Measurements from ENCODE around the gene FAM47E. TPM values are rescaled to one million over a fixed set of nuclear protein-coding genes. Genes with fewer than 3 reads are reported as not detected.
A peak's percentile ranks its signal among the peaks of the same experiment; 100 is the strongest.

FAM47E gene
- total RNA-seq, 1 donor from 2014 or later: 7.0 TPM

GRCh38 chr4:76233529-76233928, 18.0 kb upstream of the FAM47E start:
- H3K36me3 Mint-ChIP-seq: peaks cover 4% of the 10 kb centered on the region
- H3K4me3 ChIP-seq: no peak overlapping the region
- no peaks in the 10 kb centered on the region for H3F3A ChIP-seq (ENCODE audit: low read depth)
- H3K79me2 ChIP-seq (ENCODE audit: low read depth): no peaks in the 10 kb centered on the region
- H3K4me2 ChIP-seq: peak overlapping the region; percentile 20
- peaks cover 7% of the 10 kb centered on the region for H3K9me3 Mint-ChIP-seq
- DNase-seq (ENCODE audit: low spot score): no peak
- no peaks in the 10 kb centered on the region for H3K36me3 ChIP-seq
- H3K4me3 Mint-ChIP-seq: no peak overlapping the region
- peaks cover 6% of the 10 kb centered on the region for H3K4me1 ChIP-seq
- no peak overlapping the region for H3K9ac ChIP-seq
- peaks cover under 1% of the 10 kb centered on the region for H3K9me3 ChIP-seq (ENCODE audit: low read depth)
- no peak overlapping the region for H3K27ac ChIP-seq
- no peak overlapping the region for H3K27ac Mint-ChIP-seq
- peaks cover 7% of the 10 kb centered on the region for H3K4me1 Mint-ChIP-seq
- H3K27me3 ChIP-seq: no peaks in the 10 kb centered on the region
- no peaks in the 10 kb centered on the region for H3K27me3 Mint-ChIP-seq (ENCODE audit: insufficient read depth, low read depth)
- no peaks in the 10 kb centered on the region for H4K20me1 ChIP-seq (ENCODE audit: low read depth)
- H2AFZ ChIP-seq (replicated peaks): peak overlapping the region; percentile 71
- TF ChIP-seq, protein P1, sequence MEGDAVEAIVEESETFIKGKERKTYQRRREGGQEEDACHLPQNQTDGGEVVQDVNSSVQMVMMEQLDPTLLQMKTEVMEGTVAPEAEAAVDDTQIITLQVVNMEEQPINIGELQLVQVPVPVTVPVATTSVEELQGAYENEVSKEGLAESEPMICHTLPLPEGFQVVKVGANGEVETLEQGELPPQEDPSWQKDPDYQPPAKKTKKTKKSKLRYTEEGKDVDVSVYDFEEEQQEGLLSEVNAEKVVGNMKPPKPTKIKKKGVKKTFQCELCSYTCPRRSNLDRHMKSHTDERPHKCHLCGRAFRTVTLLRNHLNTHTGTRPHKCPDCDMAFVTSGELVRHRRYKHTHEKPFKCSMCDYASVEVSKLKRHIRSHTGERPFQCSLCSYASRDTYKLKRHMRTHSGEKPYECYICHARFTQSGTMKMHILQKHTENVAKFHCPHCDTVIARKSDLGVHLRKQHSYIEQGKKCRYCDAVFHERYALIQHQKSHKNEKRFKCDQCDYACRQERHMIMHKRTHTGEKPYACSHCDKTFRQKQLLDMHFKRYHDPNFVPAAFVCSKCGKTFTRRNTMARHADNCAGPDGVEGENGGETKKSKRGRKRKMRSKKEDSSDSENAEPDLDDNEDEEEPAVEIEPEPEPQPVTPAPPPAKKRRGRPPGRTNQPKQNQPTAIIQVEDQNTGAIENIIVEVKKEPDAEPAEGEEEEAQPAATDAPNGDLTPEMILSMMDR (IDR thresholded peaks at IDR 0.05): no peak
- no peak for TF ChIP-seq EZH2 (IDR thresholded peaks at IDR 0.05)
- TF ChIP-seq EZH2phosphoT487 (IDR thresholded peaks at IDR 0.05): no peak

- Histone ChIP-seq H3K9ac (no peak overlapping the region), H3K27me3 (no peaks in the 10 kb centered on the region), H3K9me3 (ENCODE audit: low read depth) (no peaks in the 10 kb centered on the region), H3K4me3 (no peak overlapping the region), H4K20me1 (ENCODE audit: low read depth) (no peaks in the 10 kb centered on the region), H3F3A (ENCODE audit: low read depth) (no peaks in the 10 kb centered on the region), H3K4me1 (peaks cover 6% of the 10 kb centered on the region), H2AFZ (replicated peaks) (peak overlapping the region; percentile 71), H3K36me3 (no peaks in the 10 kb centered on the region), H3K4me2 (peak overlapping the region; percentile 20), H3K27ac (no peak overlapping the region), H3K79me2 (ENCODE audit: low read depth) (no peaks in the 10 kb centered on the region)
- no peak for DNase-seq (ENCODE audit: low spot score)
- Mint-ChIP-seq H3K36me3 (peaks cover 1% of the 10 kb centered on the region), H3K4me3 (no peak overlapping the region), H3K27me3 (ENCODE audit: insufficient read depth, low read depth) (no peaks in the 10 kb centered on the region), H3K9me3 (peaks cover 2% of the 10 kb centered on the region), H3K27ac (peak overlapping the region; percentile 48), H3K4me1 (peaks cover 7% of the 10 kb centered on the region)
- TF ChIP-seq EZH2phosphoT487 (IDR thresholded peaks at IDR 0.05) (no peak), EZH2 (IDR thresholded peaks at IDR 0.05) (no peak)
- TF ChIP-seq, protein P1 (IDR thresholded peaks at IDR 0.05): no peak
These were observed 17.4 kb upstream of the FAM47E start for GRCh38 chr4:76233967-76234678.

GRCh38 chr4:76234679-76235044, 16.9 kb upstream of the FAM47E start:
- no peaks in the 10 kb centered on the region for H3K36me3 Mint-ChIP-seq
- no peak overlapping the region for H3K9ac ChIP-seq
- H3K27me3 ChIP-seq: no peaks in the 10 kb centered on the region
- no peak overlapping the region for H3K4me2 ChIP-seq
- peaks cover 6% of the 10 kb centered on the region for H3K4me1 ChIP-seq
- H3K27me3 Mint-ChIP-seq (ENCODE audit: insufficient read depth, low read depth): no peaks in the 10 kb centered on the region
- H3K27ac ChIP-seq: no peak overlapping the region
- H3K27ac Mint-ChIP-seq: no peak overlapping the region
- no peak overlapping the region for H3K4me3 Mint-ChIP-seq
- DNase-seq (ENCODE audit: low spot score): no peak
- no peak overlapping the region for H2AFZ ChIP-seq (replicated peaks)
- H3K79me2 ChIP-seq (ENCODE audit: low read depth): no peaks in the 10 kb centered on the region
- no peaks in the 10 kb centered on the region for H3K9me3 ChIP-seq (ENCODE audit: low read depth)
- no peaks in the 10 kb centered on the region for H4K20me1 ChIP-seq (ENCODE audit: low read depth)
- H3K36me3 ChIP-seq: no peaks in the 10 kb centered on the region
- peaks cover 7% of the 10 kb centered on the region for H3K4me1 Mint-ChIP-seq
- no peak overlapping the region for H3K4me3 ChIP-seq
- TF ChIP-seq, protein P1 (IDR thresholded peaks at IDR 0.05): no peak
- TF ChIP-seq EZH2phosphoT487 (IDR thresholded peaks at IDR 0.05) (no peak), EZH2 (IDR thresholded peaks at IDR 0.05) (no peak)
- H3K9me3 Mint-ChIP-seq: peaks cover 1% of the 10 kb centered on the region
- H3F3A ChIP-seq (ENCODE audit: low read depth): no peaks in the 10 kb centered on the region
